SKM-1 (cell line): Measurements from ENCODE around the gene CNOT6.

ENCODE experiments used
- DNase-seq: peaks from one replicate; lab custom pipeline; 2025; ENCODE audit not compliant: unreplicated experiment; lab: John Stamatoyannopoulos, UW

CNOT6 gene

DNA sequence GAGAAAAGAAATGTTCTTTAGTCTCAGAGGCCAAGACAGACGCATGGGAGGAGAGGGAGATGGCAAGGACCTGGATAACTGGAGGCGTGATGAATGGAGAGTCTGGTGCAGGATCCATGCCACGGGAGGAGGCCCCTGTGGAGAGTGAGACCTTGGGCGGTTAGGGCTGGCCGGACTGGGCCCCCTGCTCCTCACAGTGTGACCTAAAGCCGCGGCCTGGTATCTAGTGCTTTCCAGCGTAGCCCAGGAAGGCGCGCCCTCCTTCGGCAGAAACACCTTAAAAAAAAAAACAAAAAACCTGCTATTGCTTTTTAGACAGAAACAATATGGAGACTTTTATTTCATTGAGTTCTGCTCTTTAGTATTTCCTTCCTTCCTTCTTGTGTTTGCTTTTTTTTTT, 64.1 kb downstream of the CNOT6 start:
- no peak for DNase-seq

DNA sequence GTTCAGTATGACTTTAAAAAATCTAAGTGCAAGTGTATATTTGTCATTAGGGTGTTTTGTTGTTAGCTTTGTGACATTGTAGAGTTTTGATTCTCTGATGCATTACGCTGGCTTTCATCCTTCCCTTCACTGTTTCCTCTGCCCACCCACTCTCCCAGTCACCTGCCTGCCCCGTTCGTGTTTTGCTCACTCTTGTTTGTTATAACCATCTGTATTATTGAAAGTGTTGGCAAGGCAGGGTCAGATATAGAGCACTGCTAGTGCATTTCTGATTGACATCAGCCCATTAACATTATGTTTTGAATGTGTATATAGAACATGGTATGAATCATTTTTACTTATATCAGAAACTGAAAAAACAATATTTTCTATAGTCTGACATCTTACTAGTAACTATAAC, 69.8 kb downstream of the CNOT6 start:
- no peak for DNase-seq

DNA sequence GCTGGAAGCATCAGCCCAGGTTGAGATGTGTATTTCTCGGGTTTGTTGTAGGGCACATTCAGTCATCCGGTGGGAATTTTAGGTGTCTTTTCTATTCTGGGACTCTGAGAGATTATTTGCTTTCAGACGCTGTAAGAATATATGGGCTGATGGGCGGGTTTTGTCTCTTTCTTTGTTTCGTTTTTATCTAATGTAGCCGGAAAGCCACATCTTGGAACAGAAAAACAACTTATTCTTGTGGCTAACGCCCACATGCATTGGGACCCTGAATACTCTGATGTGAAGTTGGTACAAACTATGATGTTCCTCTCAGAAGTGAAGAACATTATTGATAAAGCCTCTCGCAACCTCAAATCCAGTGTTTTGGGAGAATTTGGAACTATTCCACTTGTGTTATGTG, 74.7 kb downstream of the CNOT6 start:
- DNase-seq: no peak

DNA sequence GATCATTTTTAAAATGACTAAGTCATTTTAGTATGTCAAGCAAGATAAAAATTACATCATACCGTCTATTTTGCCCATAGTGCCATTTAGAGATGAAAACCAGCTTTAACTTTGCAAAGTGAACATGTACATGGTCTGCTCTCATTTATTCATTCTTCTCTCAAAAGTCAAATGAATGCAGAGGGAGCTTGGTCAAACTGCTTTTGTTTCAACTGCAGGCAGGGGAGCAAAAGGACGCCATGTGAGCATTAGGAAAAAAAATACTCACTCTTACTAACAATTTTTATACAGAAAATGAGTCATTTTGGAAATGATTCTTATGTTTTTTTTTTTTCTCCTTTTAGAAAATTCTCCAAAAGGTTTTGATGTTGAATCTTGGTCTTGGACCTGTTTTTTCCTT, 81.4 kb downstream of the CNOT6 start:
- DNase-seq: no peak

DNA sequence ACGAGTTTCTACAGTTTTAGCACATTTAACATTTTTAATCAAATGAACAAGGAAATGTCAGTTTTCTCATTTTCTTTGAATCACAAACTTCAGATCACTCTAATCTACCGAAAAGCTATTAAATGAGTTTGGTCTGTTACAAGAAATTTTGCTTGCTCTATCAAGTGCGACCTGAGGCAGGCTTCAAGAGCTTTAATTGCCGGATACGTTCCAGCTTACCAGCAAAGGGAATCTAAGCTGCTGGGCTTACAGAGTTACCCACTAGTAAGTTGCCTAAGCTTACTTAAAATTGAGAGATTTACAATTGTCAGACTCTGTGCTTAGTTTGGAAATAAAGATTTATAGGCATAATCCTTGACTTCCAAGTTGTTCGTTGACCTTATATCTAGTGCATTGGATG, 86.5 kb downstream of the CNOT6 start:
- no peak for DNase-seq

DNA sequence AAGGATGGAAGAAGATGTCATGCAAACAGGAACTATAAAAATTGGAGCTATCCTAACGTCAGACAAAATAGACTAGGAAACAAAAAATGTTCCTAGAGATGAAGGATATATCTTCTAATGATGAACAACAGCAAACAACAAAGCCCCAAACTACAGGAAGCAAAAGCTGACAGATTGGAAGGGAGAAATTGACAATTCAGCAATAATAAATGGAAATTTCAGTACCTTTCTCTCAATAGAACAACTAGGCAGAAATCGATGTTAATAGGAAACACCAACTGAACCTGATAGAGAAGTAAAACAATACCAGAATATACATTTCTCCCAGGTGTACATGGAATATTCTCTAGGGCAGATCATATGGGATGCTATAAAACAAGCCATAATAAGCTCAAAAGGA, 89.6 kb downstream of the CNOT6 start:
- DNase-seq: no peak

DNA sequence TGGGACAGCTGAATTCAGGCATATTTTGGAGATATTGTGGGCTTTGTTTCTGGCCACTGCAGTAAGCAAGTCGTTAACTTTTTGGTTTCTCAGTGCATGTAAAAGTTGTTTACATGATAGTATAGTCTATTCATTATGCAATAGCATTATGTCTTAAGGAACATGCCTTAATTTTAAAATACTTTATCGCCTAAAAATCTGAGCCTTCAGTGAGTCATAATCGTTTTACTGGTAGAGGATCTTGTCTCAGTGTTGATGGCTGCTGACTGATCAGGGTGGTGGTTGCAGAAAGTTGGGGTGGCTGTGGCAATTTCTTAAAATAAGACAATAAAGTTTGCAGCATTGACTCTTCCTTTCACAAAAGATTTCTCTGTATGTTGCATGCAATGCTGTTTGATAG, 92.0 kb downstream of the CNOT6 start:
- no peak for DNase-seq

DNA sequence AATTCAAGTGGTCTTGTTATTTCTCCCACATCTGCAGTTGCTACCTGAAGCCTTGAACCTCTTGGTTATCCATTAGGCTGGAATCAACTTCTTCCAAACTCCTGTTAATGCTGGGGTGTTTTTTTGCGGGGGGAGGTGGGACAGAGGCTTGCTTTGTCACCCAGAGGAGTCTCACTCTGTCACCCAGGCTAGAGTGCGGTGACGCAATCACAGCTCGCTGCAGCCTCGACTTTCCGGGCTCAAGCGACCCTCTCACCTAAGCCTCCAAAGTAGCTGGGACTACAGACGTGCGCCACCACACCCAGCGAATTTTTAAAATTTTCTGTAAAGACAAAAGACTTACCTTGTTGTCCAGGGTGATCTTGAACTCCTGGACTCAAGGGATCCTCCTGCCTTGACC, 92.7 kb downstream of the CNOT6 start:
- DNase-seq: no peak

DNA sequence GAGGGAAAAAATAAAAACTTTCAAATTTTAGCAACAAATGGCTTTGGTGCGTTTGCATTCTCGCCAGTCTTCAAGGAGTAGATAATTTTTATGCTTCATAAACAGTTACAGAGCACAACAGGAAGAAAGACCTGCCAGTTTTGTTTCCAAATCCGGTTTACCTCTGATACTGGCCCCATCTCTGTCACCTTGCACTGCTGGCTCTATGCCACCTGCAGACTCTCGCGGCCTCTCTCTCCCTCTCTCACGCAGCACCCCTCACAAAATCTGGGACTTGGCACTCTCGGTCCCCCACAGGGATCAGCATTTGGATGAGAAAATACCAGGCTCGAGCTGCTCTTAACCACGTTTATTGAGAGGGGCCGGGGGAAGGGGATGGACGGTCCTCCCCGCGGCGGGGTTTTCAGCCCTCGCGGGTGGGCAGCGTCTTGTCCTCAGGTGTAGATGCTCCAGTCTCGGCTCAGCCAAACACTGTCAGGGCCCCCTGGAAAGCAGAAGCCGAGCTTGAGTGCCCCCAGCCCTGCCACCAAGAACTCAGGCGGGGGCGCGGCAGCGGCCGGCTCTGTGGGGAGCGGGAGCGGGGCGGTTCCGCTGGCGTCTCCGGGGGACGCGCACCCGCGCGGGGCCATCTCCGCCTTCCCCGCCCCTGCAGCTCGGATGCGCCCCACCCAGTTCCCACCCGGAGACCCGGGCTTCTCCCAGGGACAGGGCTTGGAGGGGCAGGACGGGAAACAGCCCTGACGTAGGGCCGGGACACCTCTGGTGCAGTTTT, 95.8 kb downstream of the CNOT6 start:
- no peak for DNase-seq

DNA sequence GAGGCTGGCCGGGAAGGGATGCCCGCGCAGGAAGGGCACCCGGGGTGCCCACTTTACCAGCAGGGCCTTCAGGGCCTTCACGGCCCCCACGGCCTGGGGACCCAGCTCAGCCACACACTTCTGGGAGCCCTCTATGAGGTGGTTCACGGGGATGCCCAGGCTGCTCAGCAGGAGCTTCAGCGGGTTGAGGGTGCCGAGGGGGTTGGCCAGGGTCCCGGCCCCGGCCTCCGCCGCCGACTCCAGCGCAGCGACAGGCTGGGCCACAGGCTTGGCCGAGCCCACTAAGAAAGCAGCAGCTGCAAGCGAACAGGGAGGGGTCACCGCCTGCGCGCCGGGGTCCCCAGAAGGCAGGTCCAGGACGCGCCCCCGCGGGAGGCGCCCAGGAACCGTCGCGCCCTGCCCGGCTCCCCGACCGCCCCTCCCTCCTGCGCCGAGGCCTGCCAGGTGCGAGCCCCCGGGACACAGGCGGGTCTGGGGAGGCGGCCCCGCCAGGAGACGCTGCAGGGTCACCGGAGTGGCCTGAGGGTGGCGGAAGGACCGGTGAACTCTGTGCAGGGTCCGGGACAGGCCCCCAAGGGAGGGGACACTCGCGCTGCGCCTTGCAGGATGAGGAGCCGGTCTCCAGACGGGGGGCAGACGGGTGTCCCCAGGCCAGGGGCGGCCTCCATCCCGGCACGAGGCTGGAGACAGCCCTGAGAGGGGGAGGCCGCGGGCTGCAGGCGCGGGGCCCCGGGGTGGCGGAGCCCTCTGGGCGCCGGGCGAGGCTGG, 96.5 kb downstream of the CNOT6 start:
- DNase-seq: no peak

DNA sequence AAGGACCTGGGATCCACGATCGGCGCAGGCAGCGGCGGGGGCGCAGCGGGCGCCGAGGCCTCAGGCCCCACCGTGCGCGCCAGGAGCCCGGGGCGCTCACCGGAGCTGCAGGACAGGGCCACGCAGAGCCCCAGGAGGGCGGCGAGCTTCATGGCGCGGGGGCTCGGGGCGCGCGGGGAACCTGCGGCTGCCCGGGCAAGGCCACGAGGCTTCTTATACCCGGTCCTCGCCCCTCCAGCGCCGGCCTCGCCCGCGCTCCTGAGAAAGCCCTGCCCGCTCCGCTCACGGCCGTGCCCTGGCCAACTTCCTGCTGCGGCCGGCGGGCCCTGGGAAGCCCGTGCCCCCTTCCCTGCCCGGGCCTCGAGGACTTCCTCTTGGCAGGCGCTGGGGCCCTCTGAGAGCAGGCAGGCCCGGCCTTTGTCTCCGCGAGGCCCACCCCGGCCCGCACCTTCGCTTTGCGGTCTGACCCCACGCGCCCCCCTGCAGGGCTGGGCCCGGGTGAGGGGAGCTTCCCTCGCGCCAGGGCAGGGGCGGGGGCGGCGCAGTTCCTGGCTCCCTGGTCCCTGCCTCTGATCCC, 97.2 kb downstream of the CNOT6 start, which contains the start of gene SCGB3A1:
Gene SCGB3A1 (minus strand): TSS at position 189 of the 577 bp plus-strand sequence. CDS start 37 bp downstream, at position 152.
- no peak for DNase-seq

DNA sequence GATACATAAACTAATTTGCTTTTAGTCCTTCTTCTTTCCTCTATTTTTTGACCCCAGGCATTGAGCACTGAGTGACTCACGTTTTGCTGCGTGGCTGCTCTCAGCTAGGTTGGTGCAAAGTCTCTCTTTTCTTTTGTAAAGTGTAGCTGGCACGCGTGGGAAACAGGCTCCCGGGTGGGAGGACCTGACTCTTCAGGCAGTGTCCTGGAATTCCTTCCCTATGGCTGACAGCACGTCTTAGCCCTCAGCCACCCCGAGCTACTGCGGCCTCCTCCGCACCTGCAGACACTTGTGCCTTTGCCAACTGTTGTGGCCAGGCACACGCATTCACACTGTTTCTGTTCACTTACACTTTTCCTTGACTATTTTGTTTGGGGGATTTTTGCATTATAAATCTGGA, 98.0 kb downstream of the CNOT6 start:
- no peak for DNase-seq

DNA sequence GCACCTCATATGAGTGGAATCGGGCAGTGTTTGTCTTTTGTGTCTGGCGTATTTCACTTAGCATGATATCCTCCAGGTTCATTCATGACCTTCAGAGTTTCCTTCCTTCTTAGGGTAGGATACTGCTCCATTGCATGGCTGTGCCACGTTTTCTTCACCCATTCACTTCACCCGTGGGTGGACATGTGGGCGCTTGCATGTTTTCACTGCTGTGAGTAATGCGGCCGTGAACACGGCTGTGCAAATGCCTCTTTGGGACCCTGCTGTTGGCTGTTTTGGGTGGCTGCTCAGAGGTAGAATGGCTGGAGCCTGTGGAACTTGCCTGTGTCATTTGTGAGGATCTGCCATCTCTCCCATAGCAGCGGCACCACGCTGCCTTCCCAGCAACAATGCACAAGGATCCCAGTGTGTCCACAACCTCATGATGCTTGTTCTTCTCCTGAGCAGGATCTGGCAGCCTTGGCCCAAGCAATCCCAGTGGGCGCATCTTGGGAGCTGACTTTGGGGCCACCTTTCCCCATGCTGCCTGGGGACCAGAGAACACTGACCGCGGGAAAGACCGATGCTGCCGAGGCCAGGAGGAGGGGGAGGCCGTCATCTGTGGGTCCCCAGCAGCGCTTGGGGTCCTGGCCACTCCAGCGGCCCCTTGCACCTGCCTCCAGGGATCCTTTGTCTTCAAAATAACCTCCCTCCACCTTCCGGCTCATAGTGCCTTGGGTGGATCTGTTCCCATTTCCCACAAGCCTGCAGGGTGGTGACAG, 99.4 kb downstream of the CNOT6 start:
- no peak for DNase-seq

DNA sequence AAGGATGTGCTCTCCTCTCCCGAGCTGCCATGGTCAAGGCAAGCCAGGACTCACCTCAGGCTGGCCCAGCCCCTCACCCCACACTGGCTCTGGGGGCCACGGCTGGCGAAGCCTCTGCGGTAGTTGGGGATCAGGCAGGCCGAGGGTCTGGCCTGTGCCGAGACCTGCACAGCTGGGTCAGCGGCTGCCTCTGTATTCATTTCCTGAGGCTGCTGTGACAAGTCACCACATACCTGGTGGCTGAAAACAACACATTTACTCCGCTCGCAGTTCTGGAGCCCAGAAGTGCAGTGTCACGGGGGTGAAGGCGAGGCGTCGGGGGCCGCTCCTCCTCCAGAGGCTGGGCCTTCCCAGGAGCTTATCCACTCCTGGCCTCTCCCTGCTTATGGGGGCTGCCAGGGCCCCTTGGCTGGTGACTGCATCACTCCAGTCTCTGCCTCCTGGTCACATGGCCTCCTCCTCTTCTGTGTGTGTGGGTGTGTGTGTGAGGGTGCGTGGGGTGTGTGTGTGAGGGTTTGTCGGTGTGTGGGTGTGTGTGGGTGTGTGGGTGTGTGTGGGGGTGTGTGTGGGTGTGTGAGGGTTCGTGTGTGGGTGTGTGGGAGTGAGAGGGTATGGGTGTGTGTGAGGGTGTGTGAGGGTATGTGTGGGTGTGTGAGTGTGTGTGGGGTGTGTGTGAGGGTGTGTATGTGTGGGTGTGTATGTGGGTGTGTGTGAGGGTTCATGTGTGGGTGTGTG, 100.3 kb downstream of the CNOT6 start:
- no peak for DNase-seq

DNA sequence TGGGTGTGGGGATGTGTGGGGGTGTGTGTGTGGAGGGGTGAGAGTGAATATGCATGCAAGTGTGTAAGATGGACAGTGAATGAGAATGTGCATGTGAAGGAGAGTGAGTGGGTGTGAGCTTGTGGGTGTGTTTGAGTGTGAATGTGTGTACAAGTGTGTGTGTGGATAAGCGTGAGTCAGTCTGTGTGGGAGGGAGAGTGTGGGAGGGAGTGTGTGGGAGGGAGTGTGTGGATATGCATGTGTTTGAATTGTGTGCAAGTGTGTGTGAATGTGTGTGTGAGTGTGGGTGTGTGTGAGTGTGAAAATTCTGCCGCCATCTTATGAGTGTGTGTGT, 100.8 kb downstream of the CNOT6 start:
- no peak for DNase-seq

DNA sequence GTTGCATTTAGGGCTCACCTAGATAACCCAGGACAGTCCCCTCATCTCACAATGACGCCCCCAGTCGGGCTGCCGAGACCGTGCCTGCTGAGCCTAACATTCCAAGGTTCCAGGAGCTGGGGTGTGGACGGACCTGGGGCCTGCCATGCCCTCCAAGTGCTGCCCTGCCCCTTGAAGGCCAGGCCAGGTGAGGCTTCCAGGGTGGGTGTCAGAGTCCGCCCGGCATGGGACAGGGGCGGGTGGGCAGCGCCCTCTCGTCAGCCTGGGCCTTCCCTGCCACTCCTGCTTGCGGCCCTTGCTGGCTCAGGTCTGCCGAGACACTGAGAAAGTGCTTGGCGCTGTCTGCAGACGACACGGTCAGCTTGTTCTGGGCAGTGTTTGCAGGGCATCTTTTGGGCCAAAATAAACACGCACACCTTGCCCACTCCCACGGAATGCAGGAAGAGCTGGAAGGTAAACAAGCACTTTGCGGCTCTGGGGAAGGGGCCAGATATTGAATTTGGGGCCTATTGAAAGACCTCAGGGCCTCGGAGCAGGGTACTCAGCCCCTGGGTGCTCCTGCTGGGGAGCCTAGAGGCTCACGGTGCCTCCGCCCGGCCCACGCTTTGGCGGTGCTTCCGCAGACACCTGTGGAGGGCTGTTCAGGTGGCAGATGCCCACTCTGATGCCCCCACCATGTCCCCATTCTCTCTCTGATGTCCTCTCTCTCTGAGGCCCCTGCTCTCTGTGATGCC, 101.4 kb downstream of the CNOT6 start:
- DNase-seq: no peak

DNA sequence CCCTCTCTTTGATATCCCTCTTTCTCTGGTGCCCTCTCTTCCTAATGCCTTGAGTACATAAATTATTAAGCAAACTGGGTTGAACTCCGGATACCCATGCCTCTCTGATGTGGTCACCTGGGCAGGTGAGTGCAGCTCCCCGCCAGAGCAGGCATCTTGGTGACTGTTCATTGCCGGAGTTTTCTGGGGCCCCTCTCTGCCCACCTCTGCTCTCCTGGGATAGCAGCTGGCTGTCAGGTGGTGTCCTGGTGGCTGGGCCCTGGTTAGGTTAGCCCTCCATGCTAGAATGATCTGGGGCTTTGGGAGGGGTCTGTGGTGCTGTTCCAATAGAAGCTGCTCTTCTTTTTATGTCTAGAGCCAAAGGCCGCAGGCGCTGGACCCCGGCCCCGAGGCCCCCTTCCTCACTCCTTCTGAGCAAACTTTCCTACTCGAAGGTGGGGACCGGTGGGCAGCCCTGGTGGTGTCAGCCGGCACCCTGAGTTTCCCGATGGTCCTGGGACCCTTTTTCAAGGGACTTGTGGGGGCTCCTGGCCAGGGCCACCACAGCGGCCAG, 102.0 kb downstream of the CNOT6 start:
- DNase-seq: no peak

DNA sequence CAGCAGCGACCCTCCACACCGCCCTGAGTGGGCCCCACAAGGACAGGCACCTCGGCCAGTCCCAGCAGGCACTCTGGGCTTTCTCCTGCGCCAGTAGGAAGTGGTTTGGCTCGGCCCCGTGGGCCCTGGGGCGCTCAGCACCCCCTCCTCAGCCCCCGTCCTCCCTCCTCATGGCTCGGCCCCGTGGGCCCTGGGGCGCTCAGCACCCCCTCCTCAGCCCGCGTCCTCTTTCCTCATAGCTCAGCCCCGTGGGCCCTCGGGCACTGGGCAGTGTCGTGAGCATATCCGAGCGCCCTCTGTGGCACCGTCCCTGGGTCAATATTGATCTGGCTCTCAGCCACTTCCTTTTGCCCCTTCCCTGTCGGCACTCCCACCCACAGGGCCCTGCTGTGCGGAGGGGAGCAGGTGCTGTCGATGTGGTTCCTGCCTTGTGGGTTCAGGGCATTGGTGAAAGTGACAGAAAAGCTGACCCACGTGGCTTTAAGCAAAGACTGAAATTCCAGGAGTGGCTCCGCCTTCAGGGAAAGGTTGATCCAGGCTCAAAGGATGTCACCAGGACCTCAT, 102.6 kb downstream of the CNOT6 start:
- DNase-seq: no peak

DNA sequence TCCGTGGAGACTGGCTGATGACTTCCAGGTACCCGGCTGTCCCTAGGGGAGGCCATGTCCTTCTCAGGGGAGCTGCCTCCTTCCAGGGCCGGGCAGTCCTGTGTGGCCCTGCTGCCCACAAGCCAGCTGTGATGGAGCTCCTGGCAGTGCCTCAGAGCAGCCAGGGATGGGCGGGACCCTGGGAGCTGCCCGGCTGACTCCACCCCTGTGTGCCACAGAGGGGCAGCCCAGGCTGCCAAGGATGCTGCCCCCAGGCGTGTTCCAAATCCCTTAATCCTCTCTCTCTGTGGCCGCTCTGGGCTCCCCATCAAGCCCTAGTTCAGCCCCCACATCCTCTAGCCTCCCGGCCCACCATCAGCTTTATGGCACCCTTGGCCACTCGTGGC, 104.1 kb downstream of the CNOT6 start:
- no peak for DNase-seq
